Neuron (in vitro differentiated cells): Measurements from ENCODE around the gene CLIC4.

Experiments
- H2AFZ ChIP-seq: one replicate; pipeline ENCODE4 v1.6.1; 2013; ENCODE audit warnings: low read depth, mild to moderate bottlenecking, inconsistent platforms, low read length, moderate library complexity
- H3K27me3 ChIP-seq: one replicate; pipeline ENCODE4 v1.6.1; 2013; ENCODE audit warnings: low read length; ENCODE audit not compliant: insufficient read depth
- H3K36me3 ChIP-seq: one replicate; pipeline ENCODE4 v1.6.1; 2013; ENCODE audit warnings: low read length; ENCODE audit not compliant: insufficient read depth
- H3K4me1 ChIP-seq: one replicate; pipeline ENCODE4 v1.6.1; 2013; ENCODE audit warnings: low read length; ENCODE audit not compliant: insufficient read depth
- H3K4me3 ChIP-seq: 2 replicates; pipeline ENCODE4 v1.5.1; 2013; ENCODE audit warnings: mild to moderate bottlenecking, low read length, moderate library complexity
- H3K9me3 ChIP-seq: one replicate; pipeline ENCODE4 v1.6.1; 2013; ENCODE audit warnings: low read length

The CLIC4 gene

GRCh38 chr1:24763671-24764070, 18.4 kb downstream of the CLIC4 start:
- Histone ChIP-seq H2AFZ (no peak overlapping the region), H3K27me3 (no peaks in the 10 kb centered on the region), H3K36me3 (peaks cover 3% of the 10 kb centered on the region)

GRCh38 chr1:24764439-24764838, 19.2 kb downstream of the CLIC4 start:
- Histone ChIP-seq H3K4me1 (no peaks in the 10 kb centered on the region), H3K36me3 (peaks cover 3% of the 10 kb centered on the region), H2AFZ (no peak overlapping the region), H3K27me3 (no peaks in the 10 kb centered on the region), H3K9me3 (no peaks in the 10 kb centered on the region), H3K4me3 (no peak overlapping the region)

More at GRCh38 chr1:24763671-24764070, 18.4 kb downstream of the CLIC4 start:
- Histone ChIP-seq H3K4me1 (no peaks in the 10 kb centered on the region), H3K4me3 (no peak overlapping the region), H3K9me3 (no peaks in the 10 kb centered on the region)

GRCh38 chr1:24764848-24765247, 19.6 kb downstream of the CLIC4 start:
- Histone ChIP-seq H3K36me3 (no peaks in the 10 kb centered on the region), H3K4me1 (no peaks in the 10 kb centered on the region), H2AFZ (no peak overlapping the region), H3K4me3 (no peak overlapping the region), H3K27me3 (no peaks in the 10 kb centered on the region), H3K9me3 (no peaks in the 10 kb centered on the region)

- Histone ChIP-seq H3K36me3 (no peaks in the 10 kb centered on the region), H3K4me3 (no peak overlapping the region)
Observed at GRCh38 chr1:24765308-24765988, 20.2 kb downstream of the CLIC4 start.

GRCh38 chr1:24767351-24767750, 22.1 kb downstream of the CLIC4 start:
- no peaks in the 10 kb centered on the region for H3K9me3 ChIP-seq
- no peak overlapping the region for H2AFZ ChIP-seq
- H3K4me3 ChIP-seq: no peak overlapping the region
- no peaks in the 10 kb centered on the region for H3K27me3 ChIP-seq
- no peaks in the 10 kb centered on the region for H3K36me3 ChIP-seq
- H3K4me1 ChIP-seq: no peaks in the 10 kb centered on the region

More at GRCh38 chr1:24765308-24765988, 20.2 kb downstream of the CLIC4 start:
- no peaks in the 10 kb centered on the region for H3K9me3 ChIP-seq
- no peak overlapping the region for H2AFZ ChIP-seq
- no peaks in the 10 kb centered on the region for H3K27me3 ChIP-seq
- no peaks in the 10 kb centered on the region for H3K4me1 ChIP-seq

GRCh38 chr1:24768873-24769605, 23.8 kb downstream of the CLIC4 start:
- no peaks in the 10 kb centered on the region for H3K4me1 ChIP-seq

GRCh38 chr1:24769656-24770651, 24.7 kb downstream of the CLIC4 start:
- Histone ChIP-seq H3K9me3 (no peaks in the 10 kb centered on the region), H3K36me3 (no peaks in the 10 kb centered on the region), H3K4me3 (no peak overlapping the region)

More at GRCh38 chr1:24768873-24769605, 23.8 kb downstream of the CLIC4 start:
- H3K36me3 ChIP-seq: no peaks in the 10 kb centered on the region
- no peak overlapping the region for H3K4me3 ChIP-seq
- H2AFZ ChIP-seq: no peak overlapping the region
- no peaks in the 10 kb centered on the region for H3K9me3 ChIP-seq
- no peaks in the 10 kb centered on the region for H3K27me3 ChIP-seq

GRCh38 chr1:24770881-24771280, 25.6 kb downstream of the CLIC4 start:
- Histone ChIP-seq H3K4me1 (no peaks in the 10 kb centered on the region), H3K27me3 (no peaks in the 10 kb centered on the region), H2AFZ (no peak overlapping the region), H3K4me3 (no peak overlapping the region), H3K9me3 (no peaks in the 10 kb centered on the region), H3K36me3 (no peaks in the 10 kb centered on the region)

More at GRCh38 chr1:24769656-24770651, 24.7 kb downstream of the CLIC4 start:
- H3K27me3 ChIP-seq: no peaks in the 10 kb centered on the region
- H2AFZ ChIP-seq: no peak overlapping the region
- no peaks in the 10 kb centered on the region for H3K4me1 ChIP-seq

- H2AFZ ChIP-seq: no peak overlapping the region
- H3K36me3 ChIP-seq: no peaks in the 10 kb centered on the region
Observed at GRCh38 chr1:24771574-24771973, 26.3 kb downstream of the CLIC4 start.

GRCh38 chr1:24773618-24774017, 28.4 kb downstream of the CLIC4 start:
- Histone ChIP-seq H3K27me3 (no peaks in the 10 kb centered on the region), H3K4me3 (no peak overlapping the region), H2AFZ (no peak overlapping the region), H3K4me1 (no peaks in the 10 kb centered on the region), H3K9me3 (no peaks in the 10 kb centered on the region), H3K36me3 (no peaks in the 10 kb centered on the region)

More at GRCh38 chr1:24771574-24771973, 26.3 kb downstream of the CLIC4 start:
- no peaks in the 10 kb centered on the region for H3K27me3 ChIP-seq
- no peak overlapping the region for H3K4me3 ChIP-seq
- H3K9me3 ChIP-seq: no peaks in the 10 kb centered on the region
- no peaks in the 10 kb centered on the region for H3K4me1 ChIP-seq

GRCh38 chr1:24775348-24775747, 30.1 kb downstream of the CLIC4 start:
- no peaks in the 10 kb centered on the region for H3K27me3 ChIP-seq
- no peaks in the 10 kb centered on the region for H3K36me3 ChIP-seq
- H3K4me3 ChIP-seq: no peak overlapping the region
- H2AFZ ChIP-seq: no peak overlapping the region
- H3K4me1 ChIP-seq: no peaks in the 10 kb centered on the region
- no peaks in the 10 kb centered on the region for H3K9me3 ChIP-seq

- H3K4me3 ChIP-seq: no peak overlapping the region
- H3K36me3 ChIP-seq: no peaks in the 10 kb centered on the region
- H2AFZ ChIP-seq: no peak overlapping the region
- no peaks in the 10 kb centered on the region for H3K9me3 ChIP-seq
- no peaks in the 10 kb centered on the region for H3K4me1 ChIP-seq
- H3K27me3 ChIP-seq: no peaks in the 10 kb centered on the region
Observed at GRCh38 chr1:24775916-24776315, 30.7 kb downstream of the CLIC4 start.
